GM19025 (cell line): Measurements from ENCODE around the gene TGM2.

ENCODE experiments used
- ATAC-seq: cut with Tn5 transposase; IDR thresholded peaks from one replicate; pipeline ENCODE4 v1.9.1; 2021; ENCODE audit warnings: mild to moderate bottlenecking, low read depth, moderate library complexity; ENCODE audit not compliant: unreplicated experiment

Gene TGM2

DNA sequence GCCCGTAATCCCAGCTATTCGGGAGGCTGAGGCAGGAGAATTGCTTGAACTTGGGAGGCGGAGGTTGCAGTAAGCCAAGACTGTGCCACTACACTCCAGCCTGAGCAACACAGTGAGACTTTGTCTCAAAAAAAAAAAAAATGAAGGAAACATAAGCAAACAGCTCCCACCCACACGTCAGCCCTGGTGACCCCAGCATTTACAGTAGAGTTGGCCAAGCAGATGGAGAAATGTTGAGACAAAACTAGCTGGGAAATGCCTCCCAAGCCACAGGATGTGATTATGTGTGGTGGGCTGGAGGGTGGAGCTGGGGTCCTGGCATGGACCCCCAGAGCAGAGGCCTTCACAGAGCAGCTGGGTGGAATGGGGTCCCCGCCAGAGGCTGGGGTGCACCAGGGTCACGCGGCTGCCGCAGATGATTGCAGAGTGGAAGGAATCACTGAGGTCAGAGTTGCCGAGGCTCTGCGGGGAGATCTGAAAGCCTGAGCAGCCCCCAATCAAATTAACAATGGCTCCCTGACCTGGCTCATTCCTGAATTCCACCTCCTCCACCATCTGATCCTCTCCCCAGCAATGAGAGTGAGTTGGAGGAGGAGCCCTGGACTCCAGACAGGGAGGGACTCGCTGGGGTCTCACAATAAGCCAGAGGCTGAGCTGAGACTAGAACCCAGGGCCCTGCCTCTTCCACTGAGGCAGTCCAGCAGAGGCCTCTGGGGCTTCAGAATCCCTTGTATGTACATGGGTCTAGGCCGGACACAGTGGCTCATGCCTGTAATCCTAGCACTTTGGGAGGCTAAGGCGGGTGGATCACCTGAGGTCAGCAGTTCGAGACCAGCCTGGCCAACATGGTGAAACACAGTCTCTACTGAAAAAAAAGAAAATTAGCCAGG is 34.7 kb upstream of the TGM2 start:
- no peak for ATAC-seq

DNA sequence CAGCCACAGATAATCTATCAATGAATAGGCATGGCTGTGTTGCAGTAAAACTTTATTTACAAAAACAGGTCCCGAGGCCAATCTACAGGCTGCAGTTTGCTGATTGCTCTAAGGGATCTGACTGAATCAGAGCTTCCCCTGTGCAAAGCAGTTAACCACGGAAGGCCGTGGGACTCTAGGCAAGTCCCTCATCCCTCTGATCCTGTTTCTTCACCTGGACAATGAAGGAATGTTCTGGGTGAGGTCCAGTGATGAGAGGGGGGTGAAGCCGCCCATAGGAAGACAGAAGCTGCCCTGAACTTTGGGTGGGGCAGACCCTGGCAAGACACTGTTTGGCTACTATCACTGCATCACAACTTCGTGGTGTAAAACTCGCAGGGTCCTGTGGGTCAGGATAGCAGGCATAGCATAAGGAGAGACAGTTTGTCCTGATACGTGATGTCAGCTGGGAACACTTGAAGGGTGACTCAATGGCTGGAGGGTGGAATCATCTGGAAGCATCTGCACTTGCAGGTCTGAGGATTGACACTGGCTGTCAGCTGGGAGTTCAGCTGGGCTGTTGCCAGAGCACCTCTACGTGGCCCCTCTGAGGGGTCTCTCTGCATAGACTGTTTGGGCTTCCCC is 33.3 kb upstream of the TGM2 start:
- no peak for ATAC-seq

GRCh38 chr20:38197619-38198018 is 32.5 kb upstream of the TGM2 start:
- no peak for ATAC-seq

DNA sequence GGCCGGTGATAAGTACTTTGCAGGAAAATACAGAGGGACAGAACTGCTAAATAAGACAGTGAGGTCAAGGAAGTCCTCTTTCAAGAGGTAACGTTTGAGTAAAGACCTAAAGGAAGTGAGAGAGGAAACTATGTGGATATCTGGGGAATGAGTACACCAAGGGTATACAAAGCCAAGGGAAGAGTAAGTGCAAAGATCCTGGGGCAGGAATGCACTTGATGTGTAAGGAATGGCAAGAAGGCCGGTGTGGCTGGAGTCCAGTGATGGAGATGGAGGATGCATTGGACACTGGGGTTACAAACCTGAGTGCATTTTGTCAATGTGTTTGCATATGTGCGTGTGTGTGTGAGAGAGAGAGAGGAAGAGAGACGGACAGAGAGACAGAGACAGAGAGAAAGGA is 32.1 kb upstream of the TGM2 start:
- no peak for ATAC-seq

DNA sequence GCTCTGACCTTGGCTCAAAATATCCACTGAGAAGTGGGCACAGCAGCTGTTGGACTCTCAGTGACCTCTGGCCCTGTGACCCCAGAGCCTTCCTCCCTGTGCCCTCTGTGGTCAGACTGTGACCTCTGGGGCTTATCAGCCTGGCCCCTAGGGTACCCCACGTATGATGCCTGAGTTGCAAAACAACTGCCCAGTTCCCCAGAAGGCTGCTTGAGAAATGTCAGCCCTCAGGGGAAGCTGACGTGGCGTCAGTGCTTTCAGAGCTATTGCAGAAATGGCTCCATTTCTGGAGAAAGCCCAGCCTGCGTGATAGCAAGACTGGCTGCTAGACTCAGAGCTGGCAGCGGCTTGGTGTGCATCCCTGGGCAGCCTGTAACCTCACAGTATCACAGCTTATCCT is 31.5 kb upstream of the TGM2 start:
- no peak for ATAC-seq

DNA sequence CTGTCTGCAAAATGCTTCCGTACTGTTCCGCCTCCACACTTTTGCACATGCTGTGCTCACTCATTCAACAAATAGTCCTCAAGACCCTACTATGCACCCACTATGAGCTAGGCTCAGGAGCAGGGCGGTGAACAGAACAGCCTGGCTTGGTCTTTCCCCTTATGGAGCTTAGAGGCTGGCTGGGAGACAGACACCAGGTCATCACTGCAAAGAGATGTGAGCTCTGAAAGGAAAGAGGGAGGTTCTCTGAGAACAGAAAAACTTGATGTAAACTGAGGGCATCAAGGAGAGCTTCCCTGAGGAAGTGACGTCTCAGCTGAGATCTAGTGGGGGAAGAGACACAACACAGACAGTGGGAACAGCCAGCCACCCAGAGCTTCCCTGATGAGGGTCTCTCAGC is 31.0 kb upstream of the TGM2 start:
- no peak for ATAC-seq

DNA sequence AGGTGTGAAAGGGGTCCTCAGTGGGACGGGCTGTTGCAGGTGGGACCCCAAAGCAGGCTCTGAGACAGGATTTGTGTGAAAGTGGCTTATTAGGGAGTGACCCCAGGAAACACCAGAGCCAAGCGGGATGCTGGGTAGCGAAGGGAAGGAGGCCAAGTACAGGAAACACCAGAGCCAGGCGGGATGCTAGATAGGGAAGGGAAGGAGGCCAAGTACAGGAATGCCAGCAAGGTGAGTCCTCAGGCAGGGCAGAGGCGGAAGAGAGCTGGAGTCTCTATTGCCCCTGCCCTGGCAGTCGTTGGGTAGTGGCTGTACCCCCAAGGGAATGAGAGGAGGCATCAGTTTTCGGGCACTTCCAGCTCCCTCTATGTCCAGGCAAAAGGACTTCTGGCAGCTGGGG is 30.5 kb upstream of the TGM2 start:
- no peak for ATAC-seq

DNA sequence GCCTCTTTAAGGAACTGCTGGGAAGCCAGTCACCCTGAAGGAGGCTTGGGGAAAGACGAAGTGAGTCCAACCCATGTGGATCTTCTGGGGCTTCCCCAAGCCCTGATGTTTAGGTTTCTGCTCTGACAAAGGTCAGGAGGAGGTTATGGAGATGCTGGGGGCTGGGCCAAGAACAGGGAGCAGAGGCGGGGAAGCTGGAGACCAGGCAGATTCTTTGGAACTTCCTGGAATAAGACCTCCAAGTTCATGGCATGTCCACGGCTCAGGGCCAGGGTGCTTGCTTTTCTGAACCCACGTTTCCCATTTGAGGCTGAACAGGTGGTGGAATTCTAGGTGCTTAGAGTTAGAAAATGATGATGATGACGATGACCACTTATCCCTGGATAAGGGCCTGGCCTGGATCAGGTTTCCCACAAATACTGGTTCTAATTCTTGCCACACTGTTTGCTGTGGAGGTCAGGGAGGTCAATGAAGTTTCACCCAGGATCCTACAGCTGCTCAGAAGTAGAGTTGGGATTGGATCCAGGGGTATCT is 30.0 kb upstream of the TGM2 start:
- no peak for ATAC-seq

DNA sequence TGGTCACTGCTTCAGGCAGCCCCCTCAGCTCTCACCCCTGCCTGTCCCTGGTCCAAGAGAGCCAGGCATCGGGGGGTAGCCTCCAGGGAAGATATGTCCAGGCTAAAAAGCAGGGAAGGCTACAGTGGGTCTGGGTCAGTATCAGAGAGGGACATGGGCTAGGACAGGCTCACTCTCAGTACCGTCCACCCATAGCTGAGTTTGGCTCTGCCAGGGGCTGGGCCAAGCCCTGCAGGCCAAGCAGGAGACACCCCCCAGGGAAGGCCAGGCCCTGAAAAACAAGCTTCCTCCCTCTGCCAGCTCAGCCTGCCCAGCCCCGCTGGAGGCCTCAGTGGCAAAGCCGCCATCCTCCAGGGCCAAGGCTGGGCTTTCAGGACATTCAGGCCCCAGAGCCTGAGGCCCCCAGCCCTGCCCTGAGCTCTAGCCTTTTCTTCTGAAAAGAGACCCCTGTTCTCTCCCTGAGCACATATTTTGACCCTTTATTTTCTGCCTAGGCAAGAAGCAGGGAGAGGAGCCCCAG is 28.6 kb upstream of the TGM2 start:
- no peak for ATAC-seq

- no peak for ATAC-seq
Observed at GRCh38 chr20:38192323-38192885, 27.3 kb upstream of the TGM2 start.

DNA sequence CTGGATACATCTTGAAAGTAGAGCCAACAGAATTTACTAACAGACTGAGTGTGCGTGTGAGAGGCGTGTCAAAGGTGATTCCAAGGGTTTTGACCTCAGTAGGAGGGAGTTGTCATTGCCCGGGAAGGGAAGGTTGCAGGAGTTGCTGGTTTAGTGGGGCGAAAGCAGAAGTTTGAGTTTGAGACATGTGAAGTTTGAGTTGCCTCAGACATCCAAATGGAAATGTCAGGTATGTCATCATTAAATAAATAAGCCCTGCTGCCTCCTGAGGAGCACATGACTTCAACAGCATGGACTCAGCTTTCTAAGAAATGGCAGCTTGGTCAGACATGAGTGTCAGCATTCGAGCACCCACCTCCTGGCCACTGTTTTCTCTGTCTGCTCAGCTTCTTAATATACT is 26.6 kb upstream of the TGM2 start:
- no peak for ATAC-seq

GRCh38 chr20:38190936-38191371 is 25.9 kb upstream of the TGM2 start:
- no peak for ATAC-seq

DNA sequence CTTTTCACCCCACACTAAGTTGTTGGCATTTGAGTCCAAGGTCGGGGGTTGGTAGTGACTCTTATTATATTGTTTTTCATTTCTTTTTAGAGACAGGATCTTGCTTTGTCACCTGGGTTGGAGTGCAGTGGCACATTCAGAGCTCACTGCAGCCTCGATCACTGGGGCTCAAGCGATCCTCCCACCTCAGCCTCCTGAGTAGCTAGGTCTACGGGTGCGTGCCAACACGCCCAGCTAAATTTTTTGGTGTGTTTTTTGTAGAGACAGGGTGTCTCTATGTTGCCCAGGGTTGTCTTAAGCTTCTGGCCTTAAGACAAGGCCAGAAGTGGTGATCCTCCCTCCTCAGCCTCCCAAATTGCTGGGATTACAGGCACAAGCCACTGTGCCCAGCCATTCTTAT is 25.1 kb upstream of the TGM2 start:
- ATAC-seq = no peak

- ATAC-seq = no peak
Observed at GRCh38 chr20:38187517-38187916, 22.4 kb upstream of the TGM2 start.

- ATAC-seq = no peak
Observed at GRCh38 chr20:38186788-38187221, 21.7 kb upstream of the TGM2 start.

GRCh38 chr20:38184101-38184500 is 19.0 kb upstream of the TGM2 start:
- no peak for ATAC-seq

DNA sequence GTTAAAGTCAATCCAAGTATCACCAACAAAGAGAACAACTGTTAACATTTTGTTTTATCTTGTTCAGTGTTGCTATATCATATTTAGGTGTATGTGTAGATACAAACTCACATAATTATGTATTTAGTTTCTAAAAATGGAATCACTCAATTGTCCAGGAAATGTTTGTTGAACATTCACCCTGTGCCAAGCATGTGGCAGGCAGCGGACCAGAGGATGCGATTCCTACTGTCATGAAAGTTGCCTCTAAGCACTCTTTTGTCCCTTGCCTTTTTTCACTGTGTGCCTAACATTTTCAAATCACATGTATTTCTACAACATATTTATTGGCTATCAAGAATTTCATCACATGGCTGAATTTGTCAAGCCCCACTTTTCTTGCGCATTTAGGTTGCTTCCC is 16.9 kb upstream of the TGM2 start:
- no peak for ATAC-seq

- ATAC-seq = peak; percentile 66
Observed at GRCh38 chr20:38181207-38181801, 16.2 kb upstream of the TGM2 start.

GRCh38 chr20:38180781-38181180 is 15.7 kb upstream of the TGM2 start:
- no peak for ATAC-seq

GRCh38 chr20:38179846-38180245 is 14.8 kb upstream of the TGM2 start:
- no peak for ATAC-seq

DNA sequence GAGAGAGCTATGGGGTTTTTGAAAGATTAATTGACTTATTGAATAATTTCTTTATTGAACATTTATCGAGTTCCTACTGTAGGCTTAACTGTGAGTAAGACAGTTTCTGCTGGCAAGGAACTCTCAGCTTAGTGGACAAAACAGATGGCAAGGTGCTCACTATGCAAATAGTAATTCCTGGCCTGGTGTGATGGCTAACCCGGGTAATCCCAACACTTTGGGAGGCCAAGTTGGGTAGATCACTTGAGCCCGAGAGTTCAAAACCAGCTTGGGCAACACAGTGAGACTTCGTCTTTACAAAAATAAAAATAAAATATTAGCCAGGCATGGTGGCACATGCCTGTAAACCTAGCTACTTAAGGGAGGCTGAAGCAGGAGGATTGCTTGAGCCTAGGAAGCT is 13.5 kb upstream of the TGM2 start:
- ATAC-seq = no peak
